Epithelial cell of umbilical artery (primary cell): Measurements from ENCODE around the gene SNAPIN. TPM values are rescaled to one million over a fixed set of nuclear protein-coding genes. Genes with fewer than 3 reads are reported as not detected.

ENCODE experiments used
- total RNA-seq: library from RNA; depleted of rRNA; stranded (reverse); fragments of >200 nt; gene quantifications from 2 replicates; pipeline ENCODE4 v1.2.3, GENCODE V29; 2014

The SNAPIN gene, protein sequence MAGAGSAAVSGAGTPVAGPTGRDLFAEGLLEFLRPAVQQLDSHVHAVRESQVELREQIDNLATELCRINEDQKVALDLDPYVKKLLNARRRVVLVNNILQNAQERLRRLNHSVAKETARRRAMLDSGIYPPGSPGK
- 57.2 and 74.3 TPM in 2 replicates for total RNA-seq

GRCh38 chr1:153658400-153659174 lies at the start of gene SNAPIN:
Gene SNAPIN (plus strand): TSS chr1:153658703. CDS start chr1:153658744, 41 bp downstream.

DNA sequence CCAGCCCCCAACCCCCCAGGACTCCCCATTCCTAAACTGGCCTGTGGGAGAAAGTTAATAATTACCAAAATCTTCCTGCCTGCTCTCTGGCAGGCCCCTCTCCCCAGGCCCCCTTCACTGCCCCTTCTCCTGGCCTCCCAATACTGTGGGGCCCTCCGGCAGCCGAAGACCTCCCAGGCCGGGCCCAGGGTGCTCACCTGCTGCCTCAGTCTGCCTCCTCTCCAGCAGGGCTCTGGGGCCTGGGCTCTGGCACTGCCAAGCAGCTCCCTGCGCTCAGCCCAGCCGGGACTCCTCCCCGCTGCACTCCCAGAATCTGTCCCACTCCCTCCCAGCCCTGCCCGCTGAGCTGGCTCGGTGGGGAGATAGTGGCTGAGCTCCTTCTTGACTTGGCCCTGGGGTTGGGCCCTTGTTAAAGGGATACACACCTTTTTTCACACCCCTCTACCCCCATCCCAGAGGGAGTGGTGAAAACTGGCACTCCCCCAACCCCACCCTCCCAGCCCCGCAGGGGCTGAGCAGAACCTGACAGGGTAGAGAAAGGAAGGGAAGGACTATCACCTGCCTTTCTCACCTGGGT lies 45.7 kb upstream of the SNAPIN start, which contains the start of gene S100A16:
S100A16 (minus strand) TSS at position 383 of the 577 bp plus-strand sequence. CDS start 4,986 bp downstream, outside the sequence.

GRCh38 chr1:153616144-153616916 lies 42.2 kb upstream of the SNAPIN start, which contains the start of gene S100A14:
Gene S100A14 (minus strand): TSS chr1:153616325. CDS start chr1:153615858, 467 bp downstream.

GRCh38 chr1:153626904-153627714 lies 31.4 kb upstream of the SNAPIN start, which contains the start of gene S100A13:
Gene S100A13 (minus strand): TSS chr1:153627505. CDS start chr1:153626472, 1,033 bp downstream.

GRCh38 chr1:153627715-153628626 lies 30.5 kb upstream of the SNAPIN start, which contains the start of gene S100A1:
Gene S100A1 (plus strand): TSS chr1:153628434. CDS start chr1:153630522, 2,088 bp downstream.

DNA sequence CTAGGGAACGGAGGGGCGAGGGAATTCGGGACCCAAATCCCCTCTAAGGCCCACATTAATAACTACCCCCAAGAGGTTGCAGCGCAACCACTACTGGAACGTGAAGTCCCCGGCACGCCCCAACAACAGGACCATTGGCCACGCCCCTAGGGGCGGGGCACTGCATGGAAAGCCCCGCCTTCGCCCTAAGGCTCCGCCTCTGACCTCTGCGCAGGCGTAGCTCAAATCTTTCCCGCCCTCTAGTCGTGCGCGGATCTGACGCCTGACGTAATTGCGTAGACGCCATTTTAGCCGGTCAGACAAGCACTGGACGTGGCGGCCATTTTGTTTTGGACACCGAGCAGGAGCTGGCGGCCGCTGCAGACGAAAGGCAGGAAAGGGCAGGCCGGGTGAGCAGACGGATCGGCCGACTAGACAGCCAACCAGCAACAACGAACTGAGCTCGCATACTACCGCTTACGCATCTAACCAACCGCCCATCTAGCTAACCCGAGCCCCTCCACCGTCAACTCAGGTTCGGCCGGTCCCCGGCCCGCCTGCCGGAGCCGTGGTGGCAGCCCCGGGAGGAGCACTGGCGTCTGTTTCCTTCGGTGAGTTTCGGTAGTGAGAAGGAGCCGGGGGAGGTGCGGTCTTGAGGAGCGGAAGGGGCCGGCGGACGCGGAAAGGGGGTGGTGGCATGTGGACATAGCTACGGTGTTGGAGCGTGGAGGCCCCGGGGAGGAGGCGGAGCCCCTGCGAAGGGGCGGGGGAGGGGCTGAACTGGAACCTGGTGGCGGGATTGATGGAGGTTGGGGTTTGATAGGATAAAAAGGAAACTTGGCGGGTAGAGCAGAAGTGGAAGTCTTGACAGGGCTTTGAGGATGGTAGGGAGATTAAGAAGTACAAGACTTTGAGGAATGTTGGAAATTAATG lies 24.5 kb upstream of the SNAPIN start, which contains the start of gene CHTOP:
CHTOP (plus strand) TSS at position 313 of the 912 bp plus-strand sequence. CDS start 2,523 bp downstream, outside the sequence.

DNA sequence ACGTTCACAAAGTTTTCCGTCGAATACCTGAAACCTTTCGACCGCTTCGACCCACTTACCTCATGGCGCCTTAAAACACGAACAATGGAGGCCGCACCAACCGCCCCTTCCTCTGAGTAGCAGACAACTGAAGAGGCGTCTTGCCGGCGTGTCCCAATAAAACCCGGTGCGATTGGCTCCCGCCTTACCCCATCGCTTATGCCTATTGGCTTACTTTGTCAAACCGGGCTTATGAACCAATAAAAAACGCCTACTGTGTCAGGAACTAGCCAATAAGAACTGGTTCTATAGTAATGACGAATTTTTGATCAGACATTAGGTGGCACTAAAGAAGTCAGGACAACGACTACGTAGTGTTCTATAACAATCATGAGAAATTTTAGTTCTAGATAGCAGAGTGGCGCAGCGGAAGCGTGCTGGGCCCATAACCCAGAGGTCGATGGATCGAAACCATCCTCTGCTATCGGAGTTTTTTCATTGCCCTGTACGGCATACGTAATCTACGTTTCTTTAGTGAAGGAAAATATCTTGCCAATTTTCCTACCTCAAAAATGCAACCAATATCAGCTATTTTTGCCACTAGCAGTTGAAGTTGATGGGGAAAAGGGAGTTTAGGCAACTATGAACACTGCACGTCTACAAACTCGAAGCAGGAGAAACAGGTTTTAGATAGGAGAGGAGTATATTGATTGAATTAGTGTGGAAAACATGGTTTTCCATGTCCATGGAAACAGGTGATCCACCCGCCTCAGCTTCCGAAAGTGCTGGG lies 12.5 kb downstream of the SNAPIN start, which contains the start of gene ILF2:
ILF2 (minus strand) TSS at position 135 of the 769 bp plus-strand sequence; CDS start at position 64, 71 bp downstream.

GRCh38 chr1:153678519-153679336 lies 20.2 kb downstream of the SNAPIN start, which contains the start of gene NPR1:
Gene NPR1 (plus strand): TSS chr1:153678688. CDS start chr1:153679109, 421 bp downstream.

Other genes starting within 250 kb of the SNAPIN start
- gene S100A7A, start 242.2 kb upstream of the SNAPIN start, total RNA-seq = not detected in 2 replicates
- gene S100A7, start 198.1 kb upstream of the SNAPIN start, total RNA-seq = not detected in 2 replicates
- gene S100A6, start 122.7 kb upstream of the SNAPIN start, total RNA-seq = 410 and 1,438 TPM in 2 replicates
- not detected in 2 replicates for gene S100A5, start 117.8 kb upstream of the SNAPIN start, total RNA-seq
- 5.8 and 7.9 TPM in 2 replicates for gene S100A4, start 112.9 kb upstream of the SNAPIN start, total RNA-seq
- 0.30 and 0.97 TPM in 2 replicates for gene S100A3, start 109.4 kb upstream of the SNAPIN start, total RNA-seq
- 2.9 and 4.0 TPM in 2 replicates for gene S100A2, start 92.9 kb upstream of the SNAPIN start, total RNA-seq
- 470 and 513 TPM in 2 replicates for gene S100A16, start 45.6 kb upstream of the SNAPIN start, total RNA-seq
- gene S100A14, start 42.4 kb upstream of the SNAPIN start, total RNA-seq = not detected in 2 replicates
- 143 and 172 TPM in 2 replicates for gene S100A13, start 31.2 kb upstream of the SNAPIN start, total RNA-seq
- not detected in 2 replicates for gene S100A1, start 30.3 kb upstream of the SNAPIN start, total RNA-seq
- gene CHTOP, start 24.6 kb upstream of the SNAPIN start, total RNA-seq = 26.3 and 34.0 TPM in 2 replicates
- 348 and 363 TPM in 2 replicates for gene ILF2, start 12.3 kb downstream of the SNAPIN start, total RNA-seq
- 2.6 and 6.7 TPM in 2 replicates for gene NPR1, start 20.0 kb downstream of the SNAPIN start, total RNA-seq
- 21.4 and 26.3 TPM in 2 replicates for gene INTS3, start 69.3 kb downstream of the SNAPIN start, total RNA-seq
- gene SLC27A3, start 116.7 kb downstream of the SNAPIN start, total RNA-seq = 13.8 and 19.8 TPM in 2 replicates